Activated T-cell treated with anti-CD3 and anti-CD28 coated beads, Interleukin-2, amount 50 U/mL, for 4 hours (primary cell): ENCODE measurements around the gene POM121L2. TPM values are rescaled to one million over a fixed set of nuclear protein-coding genes. Genes with fewer than 3 reads are reported as not detected.

Experiments
- total RNA-seq, 3 donors: library from RNA; stranded (reverse); gene quantifications; one replicate each; pipeline ENCODE4 v1.2.1, GENCODE V29; 2021

Gene POM121L2
- total RNA-seq, 3 donors from 2014 or later = not detected

Other genes with a start within 250 kb of the POM121L2 start
- gene PRSS16, start 64.6 kb downstream of the POM121L2 start, total RNA-seq = under 1 TPM; 0.15 to 0.63 (median 0.32) TPM
- gene ZNF391, start 76.5 kb upstream of the POM121L2 start, total RNA-seq = 1 to 10 TPM; 1.9 to 2.5 (median 2.2) TPM
- 1 to 10 TPM; 4.5 to 5.2 (median 4.9) TPM for gene ZNF184, start 160.8 kb upstream of the POM121L2 start, total RNA-seq